Uterus (tissue), 4 donors: ENCODE measurements around the gene SERPINB10. TPM values are rescaled to one million over a fixed set of nuclear protein-coding genes. Genes with fewer than 3 reads are reported as not detected.

Experiments
- DNase-seq, 2 donors: peaks; one replicate each; pipeline ENCODE4 v3.0.0-alpha.2; 2019 to 2020
- H3K27ac ChIP-seq, 2 donors: fragments of 200-600 bp; sonication (generic); 1 replicate in 1 of 2; 2 replicates in 1 of 2; pipeline ENCODE4 v1.5.1; 2016 to 2018
- H3K27me3 ChIP-seq, 2 donors: fragments of 200-600 bp; sonication (generic); one replicate each; pipeline ENCODE4 v1.5.1; 2018 to 2019; ENCODE audit warnings: control low read depth in 1 of 2
- H3K36me3 ChIP-seq, 2 donors: fragments of 200-600 bp; sonication (generic); one replicate each; pipeline ENCODE4 v1.5.1; 2019; ENCODE audit warnings: control low read depth in 1 of 2
- H3K4me1 ChIP-seq, 2 donors: fragments of 200-600 bp; sonication (generic); one replicate each; pipeline ENCODE4 v1.5.1; 2018 to 2019; ENCODE audit warnings: control low read depth in 1 of 2
- H3K4me3 ChIP-seq, 2 donors: fragments of 200-600 bp; sonication (generic); 1 replicate in 1 of 2; 2 replicates in 1 of 2; pipeline ENCODE4 v1.5.1; 2018 to 2019; ENCODE audit warnings: mild to moderate bottlenecking in 1 of 2
- H3K9me3 ChIP-seq, 2 donors: fragments of 200-600 bp; sonication (generic); one replicate each; pipeline ENCODE4 v1.5.1; 2019; ENCODE audit warnings: control low read depth in 1 of 2
- POLR2A ChIP-seq, 2 donors: fragments of 450-650 bp; IDR thresholded peaks; one replicate each; pipeline ENCODE4 v1.6.1; 2016; ENCODE audit warnings: antibody characterized with exemption in 2 of 2, mild to moderate bottlenecking in 1 of 2, moderate library complexity in 1 of 2
- intact Hi-C: fragments of 100-400 bp; cut with DNase I; formaldehyde crosslinking; loops from one replicate; pipeline ENCODE4 v1.15.1; 2023; ENCODE audit warnings: low total_unique reads
- total RNA-seq, 4 donors: library from RNA; depleted of rRNA in 3 of 4; stranded (reverse); fragments of >200 nt in 3 of 4; gene quantifications; one replicate each; pipeline versions ENCODE4 v1.1.0 to v1.2.4, GENCODE V29; 2014 to 2023
- TF ChIP-seq, protein P1 (sequence below), 4 experiments: fragments of 200-600 bp in 2 of 4; fragments of 450-650 bp in 2 of 4; sonication (generic) in 2 of 4; IDR thresholded peaks; one replicate each; pipeline ENCODE4 v1.5.1; 2016 to 2019; ENCODE audit warnings: antibody characterized with exemption in 4 of 4, mild to moderate bottlenecking in 2 of 4, moderate library complexity in 1 of 4
- donor health status: DM: yes; HTN: yes; CAD: no.

SERPINB10 gene
- total RNA-seq, 4 donors from 2014 or later = not detected

DNA sequence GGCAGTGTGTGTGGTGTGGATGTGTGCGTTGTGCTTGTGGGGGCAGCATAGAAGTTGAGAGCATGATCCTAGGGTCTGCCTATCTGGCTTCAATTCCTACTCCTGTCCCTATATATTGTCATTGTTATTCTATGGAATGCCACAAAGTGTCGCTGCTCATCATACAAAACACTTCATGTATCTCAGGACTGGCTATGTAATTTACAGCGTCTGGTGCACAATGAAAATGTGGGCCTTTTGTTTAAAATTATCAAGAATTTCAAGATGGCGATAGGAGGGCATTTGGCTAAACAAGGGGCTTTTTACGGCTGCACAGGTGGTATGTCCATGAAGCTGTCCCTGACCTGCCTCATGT, 16.8 kb upstream of the SERPINB10 start:
- intact Hi-C loops = no loop called here
- TF ChIP-seq, protein P1, sequence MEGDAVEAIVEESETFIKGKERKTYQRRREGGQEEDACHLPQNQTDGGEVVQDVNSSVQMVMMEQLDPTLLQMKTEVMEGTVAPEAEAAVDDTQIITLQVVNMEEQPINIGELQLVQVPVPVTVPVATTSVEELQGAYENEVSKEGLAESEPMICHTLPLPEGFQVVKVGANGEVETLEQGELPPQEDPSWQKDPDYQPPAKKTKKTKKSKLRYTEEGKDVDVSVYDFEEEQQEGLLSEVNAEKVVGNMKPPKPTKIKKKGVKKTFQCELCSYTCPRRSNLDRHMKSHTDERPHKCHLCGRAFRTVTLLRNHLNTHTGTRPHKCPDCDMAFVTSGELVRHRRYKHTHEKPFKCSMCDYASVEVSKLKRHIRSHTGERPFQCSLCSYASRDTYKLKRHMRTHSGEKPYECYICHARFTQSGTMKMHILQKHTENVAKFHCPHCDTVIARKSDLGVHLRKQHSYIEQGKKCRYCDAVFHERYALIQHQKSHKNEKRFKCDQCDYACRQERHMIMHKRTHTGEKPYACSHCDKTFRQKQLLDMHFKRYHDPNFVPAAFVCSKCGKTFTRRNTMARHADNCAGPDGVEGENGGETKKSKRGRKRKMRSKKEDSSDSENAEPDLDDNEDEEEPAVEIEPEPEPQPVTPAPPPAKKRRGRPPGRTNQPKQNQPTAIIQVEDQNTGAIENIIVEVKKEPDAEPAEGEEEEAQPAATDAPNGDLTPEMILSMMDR (IDR thresholded peaks at IDR 0.05) = no peak
- no peak for TF ChIP-seq POLR2A (IDR thresholded peaks at IDR 0.05)

DNA sequence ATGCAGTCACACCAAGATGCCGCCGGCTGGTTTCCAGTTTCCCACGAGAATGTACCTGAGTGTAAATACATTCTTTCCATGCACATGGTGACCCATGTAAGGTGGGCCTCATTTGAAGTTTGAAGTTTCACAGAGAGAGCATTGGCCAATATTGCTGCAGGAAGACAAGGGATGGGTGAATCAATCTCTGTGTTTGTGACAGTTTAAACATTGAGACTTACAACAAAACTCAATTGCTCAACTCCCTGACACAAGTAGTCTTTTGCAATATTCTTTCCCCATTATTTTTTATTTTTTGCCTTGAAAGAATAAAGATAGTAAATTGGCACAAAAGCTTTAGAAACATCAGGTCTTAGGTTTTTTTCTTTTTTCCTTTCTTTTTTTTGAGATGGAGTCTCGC, 15.2 kb upstream of the SERPINB10 start:
- Histone ChIP-seq H3K27ac (no peak overlapping the region), H3K27me3 (no peaks in the 10 kb centered on the region), H3K9me3 (no peaks in the 10 kb centered on the region), H3K36me3 (no peaks in the 10 kb centered on the region), H3K4me1 (no peaks in the 10 kb centered on the region), H3K4me3 (no peak overlapping the region)
- intact Hi-C loops = no loop called here
- no peak for TF ChIP-seq POLR2A (IDR thresholded peaks at IDR 0.05)
- TF ChIP-seq, protein P1 (IDR thresholded peaks at IDR 0.05) = no peak
- DNase-seq = no peak

More for the DNA sequence above, 16.8 kb upstream of the SERPINB10 start:
- no peak overlapping the region for H3K27ac ChIP-seq
- H3K27me3 ChIP-seq = no peaks in the 10 kb centered on the region
- no peak for DNase-seq
- H3K36me3 ChIP-seq = no peaks in the 10 kb centered on the region
- H3K9me3 ChIP-seq = no peaks in the 10 kb centered on the region
- H3K4me1 ChIP-seq = no peaks in the 10 kb centered on the region
- no peak overlapping the region for H3K4me3 ChIP-seq

DNA sequence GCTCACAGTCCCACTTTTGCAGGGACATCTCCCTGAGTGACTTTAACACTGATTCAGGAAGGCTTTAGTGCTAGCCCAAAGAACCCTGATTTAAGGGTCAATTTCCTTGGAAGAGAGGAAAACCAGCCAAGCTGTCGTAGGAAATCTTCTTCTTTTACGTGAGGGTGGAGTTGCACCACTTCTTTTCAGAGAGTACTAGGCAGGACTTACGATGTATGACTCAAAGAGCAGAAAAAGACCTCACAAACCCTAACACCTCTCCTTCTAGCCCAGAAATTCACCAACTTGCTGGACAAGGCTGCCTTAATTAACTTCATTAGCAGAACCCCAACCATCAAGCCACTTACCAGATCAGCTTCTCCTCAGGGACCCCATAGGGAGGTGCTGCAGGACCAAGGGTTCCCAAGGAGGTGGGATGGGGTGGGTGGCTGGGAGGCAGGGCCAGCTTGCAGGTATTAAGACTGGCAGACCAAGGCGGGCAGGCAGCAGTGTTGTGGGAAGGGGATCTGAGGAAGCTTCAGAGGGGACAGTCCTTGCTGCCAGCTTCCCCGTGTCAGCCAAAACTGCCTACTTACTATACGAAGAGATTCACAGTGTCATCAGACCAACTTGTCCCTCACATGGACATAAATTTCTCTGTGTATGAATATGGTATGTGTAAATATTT, 13.5 kb upstream of the SERPINB10 start:
- H3K27me3 ChIP-seq = no peaks in the 10 kb centered on the region
- no peak overlapping the region for H3K4me3 ChIP-seq
- no peaks in the 10 kb centered on the region for H3K36me3 ChIP-seq
- H3K9me3 ChIP-seq = no peaks in the 10 kb centered on the region
- no peak for DNase-seq
- no peak overlapping the region for H3K27ac ChIP-seq
- intact Hi-C loops = no loop called here
- no peaks in the 10 kb centered on the region for H3K4me1 ChIP-seq
- no peak for TF ChIP-seq POLR2A (IDR thresholded peaks at IDR 0.05)
- TF ChIP-seq, protein P1 (IDR thresholded peaks at IDR 0.05) = no peak

DNA sequence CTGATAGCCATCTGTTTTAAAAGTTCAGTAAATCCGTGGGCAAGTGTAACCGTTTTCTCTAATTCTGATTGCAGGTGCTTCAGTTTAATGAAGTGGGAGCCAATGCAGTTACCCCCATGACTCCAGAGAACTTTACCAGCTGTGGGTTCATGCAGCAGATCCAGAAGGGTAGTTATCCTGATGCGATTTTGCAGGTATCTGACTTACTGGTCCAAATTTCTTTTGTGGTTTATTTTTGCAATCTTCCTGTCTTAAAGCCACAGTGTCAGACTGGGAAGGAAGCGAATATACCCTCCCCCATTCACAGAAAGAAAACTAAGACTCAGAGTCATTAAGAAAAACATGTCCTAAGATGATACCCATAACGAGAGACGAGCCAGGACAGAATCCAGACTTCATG, 12.6 kb upstream of the SERPINB10 start:
- H3K4me3 ChIP-seq = no peak overlapping the region
- H3K36me3 ChIP-seq = no peaks in the 10 kb centered on the region
- no peak for DNase-seq
- H3K4me1 ChIP-seq = no peaks in the 10 kb centered on the region
- no peaks in the 10 kb centered on the region for H3K27me3 ChIP-seq
- TF ChIP-seq POLR2A (IDR thresholded peaks at IDR 0.05) = no peak
- TF ChIP-seq, protein P1 (IDR thresholded peaks at IDR 0.05) = no peak
- H3K27ac ChIP-seq = no peak overlapping the region
- intact Hi-C loops = no loop called here
- no peaks in the 10 kb centered on the region for H3K9me3 ChIP-seq

DNA sequence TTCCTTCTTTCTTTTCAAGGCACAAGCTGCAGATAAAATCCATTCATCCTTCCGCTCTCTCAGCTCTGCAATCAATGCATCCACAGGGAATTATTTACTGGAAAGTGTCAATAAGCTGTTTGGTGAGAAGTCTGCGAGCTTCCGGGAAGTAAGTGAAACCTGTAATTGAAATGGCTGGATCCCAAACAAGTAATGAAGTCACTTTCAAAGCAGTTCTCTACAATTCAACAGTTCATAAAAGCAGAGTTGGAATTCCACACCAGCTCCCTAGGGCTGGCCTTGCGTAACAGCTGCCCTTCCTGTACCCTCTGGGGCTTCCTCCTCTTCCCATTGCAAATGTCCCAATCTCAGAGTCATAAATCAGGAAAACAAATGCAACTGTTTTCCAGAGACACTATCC, 10.7 kb upstream of the SERPINB10 start:
- intact Hi-C loops = no loop called here

More for the DNA sequence above, 10.7 kb upstream of the SERPINB10 start:
- no peak overlapping the region for H3K4me3 ChIP-seq
- no peak for DNase-seq
- no peaks in the 10 kb centered on the region for H3K9me3 ChIP-seq
- H3K27ac ChIP-seq = no peak overlapping the region
- TF ChIP-seq, protein P1 (IDR thresholded peaks at IDR 0.05) = no peak
- no peak for TF ChIP-seq POLR2A (IDR thresholded peaks at IDR 0.05)
- H3K4me1 ChIP-seq = no peaks in the 10 kb centered on the region
- H3K27me3 ChIP-seq = no peaks in the 10 kb centered on the region
- H3K36me3 ChIP-seq = no peaks in the 10 kb centered on the region
